Osteoblast (primary cell): ENCODE results near the gene RAI14. TPM values are rescaled to one million over a fixed set of nuclear protein-coding genes. Genes with fewer than 3 reads are reported as not detected.

Experiments used
- DNase-seq: peaks from one replicate; pipeline ENCODE4 v3.0.0; 2011; ENCODE audit warnings: low spot score, mixed read lengths; ENCODE audit not compliant: insufficient read length; ENCODE audit errors: missing footprints
- H2AFZ ChIP-seq: 2 replicates; pipeline ENCODE4 v1.6.0; 2011; ENCODE audit warnings: mild to moderate bottlenecking, low read length
- H3K27ac ChIP-seq: 2 replicates; pipeline ENCODE4 v1.5.1; 2011; ENCODE audit warnings: mild to moderate bottlenecking, low read depth, low read length, moderate library complexity
- H3K27me3 ChIP-seq: 2 replicates; pipeline ENCODE4 v1.6.0; 2012; ENCODE audit warnings: mild to moderate bottlenecking, control low read depth, inconsistent platforms, low read length, moderate library complexity; ENCODE audit not compliant: insufficient read depth
- H3K36me3 ChIP-seq: 2 replicates; pipeline ENCODE4 v1.5.1; 2011; ENCODE audit warnings: mild to moderate bottlenecking, low read length, control low read depth, moderate library complexity; ENCODE audit not compliant: insufficient read depth
- H3K4me1 ChIP-seq: 2 replicates; pipeline ENCODE4 v1.5.1; 2011; ENCODE audit warnings: mild to moderate bottlenecking, low read length, control low read depth, moderate library complexity; ENCODE audit not compliant: insufficient read depth
- H3K4me2 ChIP-seq: 2 replicates; pipeline ENCODE4 v1.6.0; 2011; ENCODE audit warnings: mild to moderate bottlenecking, low read length; ENCODE audit not compliant: insufficient read depth
- H3K4me3 ChIP-seq: fragments of 200-600 bp; sonication (generic); 3 replicates; pipeline ENCODE4 v1.5.1; 2012; ENCODE audit warnings: mild to moderate bottlenecking, low read length, inconsistent platforms; ENCODE audit not compliant: insufficient read depth
- H3K79me2 ChIP-seq: 2 replicates; pipeline ENCODE4 v1.6.0; 2012; ENCODE audit warnings: mild to moderate bottlenecking, low read length, control low read depth, inconsistent platforms; ENCODE audit not compliant: insufficient read depth
- H3K9me3 ChIP-seq: 2 replicates; pipeline ENCODE4 v1.5.1; 2011; ENCODE audit warnings: low read depth, low read length, control low read depth
- H4K20me1 ChIP-seq: 2 replicates; pipeline ENCODE4 v1.6.0; 2012; ENCODE audit warnings: mild to moderate bottlenecking, low read length, control low read depth; ENCODE audit not compliant: insufficient read depth
- CTCF ChIP-seq: IDR thresholded peaks from 2 replicates; pipeline ENCODE4 v1.5.1; 2011; ENCODE audit warnings: mild to moderate bottlenecking, low read depth, low read length, moderate library complexity; ENCODE audit errors: extremely low read depth
- total RNA-seq: library from RNA; depleted of rRNA; stranded (reverse); fragments of >200 nt; gene quantifications from 2 replicates; pipeline ENCODE4 v1.2.3, GENCODE V29; 2012

The RAI14 gene
- total RNA-seq, 1 donor: 149 TPM

GRCh38 chr5:34625246-34625645, 30.9 kb upstream of the RAI14 start:
- Histone ChIP-seq H4K20me1 (no peaks in the 10 kb centered on the region), H3K79me2 (no peaks in the 10 kb centered on the region), H2AFZ (no peak overlapping the region), H3K36me3 (no peaks in the 10 kb centered on the region), H3K27ac (no peak overlapping the region), H3K9me3 (no peaks in the 10 kb centered on the region), H3K4me3 (no peak overlapping the region), H3K4me2 (no peak overlapping the region), H3K27me3 (no peaks in the 10 kb centered on the region), H3K4me1 (peaks cover 32% of the 10 kb centered on the region)
- no peak for TF ChIP-seq CTCF
- DNase-seq: no peak

- H3K4me1 ChIP-seq: peaks cover 32% of the 10 kb centered on the region
- no peak overlapping the region for H2AFZ ChIP-seq
- H3K27ac ChIP-seq: no peak overlapping the region
These were observed 30.1 kb upstream of the RAI14 start for GRCh38 chr5:34626036-34626435.

GRCh38 chr5:34626751-34627150, 29.4 kb upstream of the RAI14 start:
- no peak overlapping the region for H3K4me3 ChIP-seq
- no peak overlapping the region for H3K27ac ChIP-seq
- no peaks in the 10 kb centered on the region for H3K9me3 ChIP-seq
- H3K4me2 ChIP-seq: no peak overlapping the region
- no peaks in the 10 kb centered on the region for H4K20me1 ChIP-seq
- H3K36me3 ChIP-seq: no peaks in the 10 kb centered on the region
- H3K4me1 ChIP-seq: peaks cover 26% of the 10 kb centered on the region
- H2AFZ ChIP-seq: no peak overlapping the region
- no peak for DNase-seq
- no peaks in the 10 kb centered on the region for H3K27me3 ChIP-seq
- no peak for TF ChIP-seq CTCF
- H3K79me2 ChIP-seq: no peaks in the 10 kb centered on the region

More at GRCh38 chr5:34626036-34626435, 30.1 kb upstream of the RAI14 start:
- TF ChIP-seq CTCF: no peak
- no peak overlapping the region for H3K4me3 ChIP-seq
- no peaks in the 10 kb centered on the region for H3K27me3 ChIP-seq
- H4K20me1 ChIP-seq: no peaks in the 10 kb centered on the region
- no peak overlapping the region for H3K4me2 ChIP-seq
- H3K9me3 ChIP-seq: no peaks in the 10 kb centered on the region
- DNase-seq: peak; percentile 51
- H3K36me3 ChIP-seq: no peaks in the 10 kb centered on the region
- H3K79me2 ChIP-seq: no peaks in the 10 kb centered on the region

- TF ChIP-seq CTCF: no peak
- Histone ChIP-seq H3K36me3 (no peaks in the 10 kb centered on the region), H2AFZ (peak overlapping the region; percentile 18), H3K4me3 (no peak overlapping the region), H3K4me1 (peaks cover 18% of the 10 kb centered on the region), H3K4me2 (peak overlapping the region; percentile 15), H3K27ac (peak overlapping the region; percentile 55), H3K27me3 (no peaks in the 10 kb centered on the region), H3K79me2 (no peaks in the 10 kb centered on the region), H3K9me3 (no peaks in the 10 kb centered on the region), H4K20me1 (no peaks in the 10 kb centered on the region)
- DNase-seq: no peak
These were observed 28.3 kb upstream of the RAI14 start for GRCh38 chr5:34627794-34628193.
